C4-2B (cell line): ENCODE measurements around the gene TAS1R3.

Experiments
- H3K27ac ChIP-seq: fragments of 450-650 bp; 2 replicates; pipeline ENCODE4 v1.5.1; 2017
- ZFX ChIP-seq: fragments of 450-650 bp; IDR thresholded peaks from 2 replicates; pipeline ENCODE4 v1.6.1; 2017
- TF ChIP-seq, protein P1 (sequence below): fragments of 450-650 bp; conservative IDR thresholded peaks from 2 replicates; pipeline ENCODE4 v1.5.1; 2017; ENCODE audit warnings: mild to moderate bottlenecking

The TAS1R3 gene

GRCh38 chr1:1340791-1341548 is 9.9 kb downstream of the TAS1R3 start:
- TF ChIP-seq, protein P1, sequence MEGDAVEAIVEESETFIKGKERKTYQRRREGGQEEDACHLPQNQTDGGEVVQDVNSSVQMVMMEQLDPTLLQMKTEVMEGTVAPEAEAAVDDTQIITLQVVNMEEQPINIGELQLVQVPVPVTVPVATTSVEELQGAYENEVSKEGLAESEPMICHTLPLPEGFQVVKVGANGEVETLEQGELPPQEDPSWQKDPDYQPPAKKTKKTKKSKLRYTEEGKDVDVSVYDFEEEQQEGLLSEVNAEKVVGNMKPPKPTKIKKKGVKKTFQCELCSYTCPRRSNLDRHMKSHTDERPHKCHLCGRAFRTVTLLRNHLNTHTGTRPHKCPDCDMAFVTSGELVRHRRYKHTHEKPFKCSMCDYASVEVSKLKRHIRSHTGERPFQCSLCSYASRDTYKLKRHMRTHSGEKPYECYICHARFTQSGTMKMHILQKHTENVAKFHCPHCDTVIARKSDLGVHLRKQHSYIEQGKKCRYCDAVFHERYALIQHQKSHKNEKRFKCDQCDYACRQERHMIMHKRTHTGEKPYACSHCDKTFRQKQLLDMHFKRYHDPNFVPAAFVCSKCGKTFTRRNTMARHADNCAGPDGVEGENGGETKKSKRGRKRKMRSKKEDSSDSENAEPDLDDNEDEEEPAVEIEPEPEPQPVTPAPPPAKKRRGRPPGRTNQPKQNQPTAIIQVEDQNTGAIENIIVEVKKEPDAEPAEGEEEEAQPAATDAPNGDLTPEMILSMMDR = no peak
- no peak for TF ChIP-seq ZFX
- no peak overlapping the region for H3K27ac ChIP-seq

DNA sequence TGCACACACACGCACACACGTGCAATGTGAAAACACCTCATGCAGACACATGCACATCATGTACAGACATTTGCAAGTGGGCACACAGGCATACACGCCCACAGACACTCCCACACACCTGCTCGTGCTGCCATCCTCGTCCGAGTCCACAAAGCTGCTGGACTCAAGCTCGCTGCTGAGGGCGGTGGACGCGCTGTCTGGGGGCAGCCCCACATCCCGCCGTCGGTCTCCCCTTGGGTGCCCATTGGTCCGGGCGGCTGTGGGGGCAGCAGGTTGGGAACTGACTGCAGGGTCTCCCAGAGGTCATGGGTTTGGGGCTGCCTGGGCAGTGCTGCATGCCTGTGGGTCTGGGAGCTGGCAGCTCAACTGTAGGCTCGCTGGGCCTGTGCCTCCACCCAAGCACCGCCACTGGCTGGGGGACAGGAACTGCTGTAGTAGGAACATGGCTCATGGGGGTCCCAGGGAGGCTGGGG is 10.5 kb downstream of the TAS1R3 start:
- no peak for TF ChIP-seq ZFX
- TF ChIP-seq, protein P1 = no peak
- no peak overlapping the region for H3K27ac ChIP-seq

- no peak overlapping the region for H3K27ac ChIP-seq
- TF ChIP-seq, protein P1 = no peak
- TF ChIP-seq ZFX = no peak
These were observed 11.0 kb downstream of the TAS1R3 start for GRCh38 chr1:1342061-1342562.

DNA sequence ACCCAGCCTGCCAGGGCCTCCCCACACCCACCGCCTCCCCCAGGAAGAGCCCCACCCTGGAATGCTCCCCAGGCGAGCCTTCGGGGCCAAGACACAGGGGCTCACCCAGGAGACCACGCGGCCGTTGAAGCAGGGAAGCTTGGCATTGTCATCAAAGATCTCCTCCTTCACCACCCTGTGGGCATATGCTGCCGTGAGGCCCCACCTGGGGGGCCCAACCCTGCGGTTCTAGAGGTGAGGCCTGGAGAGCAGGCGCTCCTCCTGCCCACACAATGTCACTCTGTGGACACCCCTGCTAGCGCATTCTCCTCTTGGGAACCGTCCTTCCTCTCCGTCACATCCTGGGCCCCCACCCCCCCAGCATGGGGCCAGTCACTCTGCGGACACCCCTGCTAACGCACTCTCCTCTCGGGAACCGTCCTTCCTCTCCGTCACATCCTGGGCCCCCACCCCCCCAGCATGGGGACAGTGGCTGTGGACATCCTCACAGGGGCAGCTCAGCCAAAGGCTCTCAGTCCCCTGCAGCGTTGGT is 11.6 kb downstream of the TAS1R3 start:
- H3K27ac ChIP-seq = peak overlapping the region; percentile 99
- no peak for TF ChIP-seq ZFX
- TF ChIP-seq, protein P1 = no peak

GRCh38 chr1:1343811-1344421 is 12.8 kb downstream of the TAS1R3 start:
- peak; percentile 76; the same call in 1 of the 2 replicates for TF ChIP-seq ZFX
- TF ChIP-seq, protein P1 = no peak
- H3K27ac ChIP-seq = peak overlapping the region; percentile 99

GRCh38 chr1:1344655-1345361 is 13.7 kb downstream of the TAS1R3 start:
- peak overlapping the region; percentile 99 for H3K27ac ChIP-seq
- TF ChIP-seq ZFX = no peak
- TF ChIP-seq, protein P1 = peak; percentile 92
